ENCODE data around the gene GLS.

DNA sequence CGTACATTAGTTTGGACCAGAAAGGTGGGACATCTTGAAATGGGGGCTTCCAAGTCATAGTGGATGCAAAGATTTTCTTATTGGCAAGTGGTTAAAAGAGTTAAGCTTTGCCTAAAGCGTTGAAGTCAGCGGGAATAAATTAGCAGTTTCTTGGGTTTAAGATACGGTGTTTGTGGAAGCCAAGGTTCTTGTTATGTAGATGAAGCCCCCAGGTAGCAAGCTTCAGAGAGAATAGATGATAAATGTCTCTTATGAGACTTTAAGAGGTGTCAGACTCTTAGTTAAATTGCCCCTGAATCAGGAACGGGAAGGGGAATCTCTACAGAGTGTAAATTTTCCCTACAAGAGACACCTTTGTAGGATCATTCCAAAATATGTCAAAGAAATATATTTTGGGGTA, 10.9 kb upstream of the GLS start:
- TF ChIP-seq, protein P1, sequence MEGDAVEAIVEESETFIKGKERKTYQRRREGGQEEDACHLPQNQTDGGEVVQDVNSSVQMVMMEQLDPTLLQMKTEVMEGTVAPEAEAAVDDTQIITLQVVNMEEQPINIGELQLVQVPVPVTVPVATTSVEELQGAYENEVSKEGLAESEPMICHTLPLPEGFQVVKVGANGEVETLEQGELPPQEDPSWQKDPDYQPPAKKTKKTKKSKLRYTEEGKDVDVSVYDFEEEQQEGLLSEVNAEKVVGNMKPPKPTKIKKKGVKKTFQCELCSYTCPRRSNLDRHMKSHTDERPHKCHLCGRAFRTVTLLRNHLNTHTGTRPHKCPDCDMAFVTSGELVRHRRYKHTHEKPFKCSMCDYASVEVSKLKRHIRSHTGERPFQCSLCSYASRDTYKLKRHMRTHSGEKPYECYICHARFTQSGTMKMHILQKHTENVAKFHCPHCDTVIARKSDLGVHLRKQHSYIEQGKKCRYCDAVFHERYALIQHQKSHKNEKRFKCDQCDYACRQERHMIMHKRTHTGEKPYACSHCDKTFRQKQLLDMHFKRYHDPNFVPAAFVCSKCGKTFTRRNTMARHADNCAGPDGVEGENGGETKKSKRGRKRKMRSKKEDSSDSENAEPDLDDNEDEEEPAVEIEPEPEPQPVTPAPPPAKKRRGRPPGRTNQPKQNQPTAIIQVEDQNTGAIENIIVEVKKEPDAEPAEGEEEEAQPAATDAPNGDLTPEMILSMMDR (IDR thresholded peaks at IDR 0.05 in 4 of 5, conservative IDR thresholded peaks at IDR 0.05 in 1 of 5) = no peak
- no peak for TF ChIP-seq POLR2A (IDR thresholded peaks at IDR 0.05)

All from gastrocnemius medialis (tissue), 4 donors.